Common myeloid progenitor, CD34-positive (primary cell): ENCODE results near the gene SLC2A13.

Experiments used
- CTCF ChIA-PET: fragments of 350-600 bp; sonication (Branson Sonifier 250); formaldehyde crosslinking; loops from one replicate; lab custom pipeline; 2021; ENCODE audit warnings: antibody characterized with exemption; lab: Charles Lee
- POLR2A ChIA-PET: fragments of 350-600 bp; sonication (Branson Sonifier 250); formaldehyde crosslinking; loops from one replicate; lab custom pipeline; 2021; ENCODE audit warnings: antibody characterized with exemption; lab: Charles Lee
- DNase-seq, 3 donors: peaks; one replicate each; pipeline versions ENCODE4 v3.0.0 to v3.0.0-alpha.2; 2013
- H3K27ac ChIP-seq, 2 experiments: 1 replicate in 1 of 2; 2 replicates in 1 of 2; pipeline ENCODE4 v1.7.0; 2013; ENCODE audit warnings: inconsistent platforms in 2 of 2, low read length in 2 of 2, mild to moderate bottlenecking in 2 of 2, low read depth in 1 of 2, moderate library complexity in 1 of 2; ENCODE audit not compliant: severe bottlenecking in 2 of 2, insufficient read depth in 1 of 2, poor library complexity in 1 of 2
- H3K27me3 ChIP-seq, 5 experiments: replicated peaks in 2 of 5; 1 replicate in 3 of 5; 2 replicates in 2 of 5; pipeline versions ENCODE4 v1.6.1 to v1.7.0; 2013; ENCODE audit warnings: low read length in 4 of 5, mild to moderate bottlenecking in 2 of 5, moderate library complexity in 2 of 5, inconsistent platforms in 1 of 5; ENCODE audit not compliant: insufficient read depth in 5 of 5, control insufficient read depth in 4 of 5
- H3K36me3 ChIP-seq, 4 experiments: 1 replicate in 2 of 4; 2 replicates in 2 of 4; pipeline versions ENCODE4 v1.6.1 to v1.7.0; 2013; ENCODE audit warnings: low read length in 3 of 4, control low read depth in 1 of 4, mild to moderate bottlenecking in 1 of 4; ENCODE audit not compliant: control insufficient read depth in 4 of 4, insufficient read depth in 4 of 4
- H3K4me1 ChIP-seq, 4 experiments: 1 replicate in 3 of 4; 2 replicates in 1 of 4; pipeline versions ENCODE4 v1.6.1 to v1.7.1; 2013; ENCODE audit warnings: low read length in 3 of 4, mild to moderate bottlenecking in 3 of 4, control low read depth in 1 of 4, inconsistent platforms in 1 of 4, moderate library complexity in 1 of 4; ENCODE audit not compliant: control insufficient read depth in 4 of 4, insufficient read depth in 4 of 4; ENCODE audit errors: control extremely low read depth in 1 of 4
- H3K4me3 ChIP-seq, 7 experiments: 1 replicate in 4 of 7; 2 replicates in 3 of 7; pipeline versions ENCODE4 v1.5.1 to v1.7.0; 2013; ENCODE audit warnings: mild to moderate bottlenecking in 7 of 7, low read length in 6 of 7, moderate library complexity in 6 of 7, inconsistent platforms in 2 of 7, low read depth in 2 of 7, control low read depth in 1 of 7; ENCODE audit not compliant: insufficient read depth in 4 of 7, control insufficient read depth in 1 of 7; ENCODE audit errors: extremely low read depth in 1 of 7
- H3K9me3 ChIP-seq, 5 experiments: 1 replicate in 4 of 5; 2 replicates in 1 of 5; pipeline versions ENCODE4 v1.6.1 to v1.7.1; 2013; ENCODE audit warnings: low read length in 4 of 5, mild to moderate bottlenecking in 2 of 5, inconsistent platforms in 1 of 5, low read depth in 1 of 5, moderate library complexity in 1 of 5; ENCODE audit not compliant: control insufficient read depth in 4 of 5, insufficient read depth in 2 of 5; ENCODE audit errors: control extremely low read depth in 1 of 5
- WGBS: methylation state at CpG from one replicate; pipeline ENCODE4 v1.1.5; 2013; ENCODE audit not compliant: insufficient coverage; 5-methylcytosine and 5-hydroxymethylcytosine counted together

The SLC2A13 gene

GRCh38 chr12:39831587-39832315 lies 274.1 kb downstream of the SLC2A13 start:
- POLR2A ChIA-PET: no interaction called here
- DNase-seq: peak in 2 of 3 donors; percentile 6 to 13
- peaks cover 0 to 4% (median 0%) of the 10 kb centered on the region in 5 experiments for H3K9me3 ChIP-seq
- 0% methylated on average over 1 of the region's 1 CpG for WGBS
- H3K4me1 ChIP-seq: peaks cover 0 to 2% (median 0%) of the 10 kb centered on the region in 4 experiments
- no peak overlapping the region for H3K4me3 ChIP-seq
- no peak overlapping the region for H3K27ac ChIP-seq
- CTCF ChIA-PET: no interaction called here
- peaks cover 0 to 3% (median 0%) of the 10 kb centered on the region in 4 experiments for H3K36me3 ChIP-seq
- no peaks in the 10 kb centered on the region for H3K27me3 ChIP-seq

GRCh38 chr12:39830852-39831520 lies 274.9 kb downstream of the SLC2A13 start:
- Histone ChIP-seq H3K4me3 (no peak overlapping the region), H3K9me3 (peaks cover 0 to 4% (median 0%) of the 10 kb centered on the region in 5 experiments), H3K27me3 (no peaks in the 10 kb centered on the region), H3K4me1 (peaks cover 0 to 2% (median 0%) of the 10 kb centered on the region in 4 experiments), H3K36me3 (peaks cover 0 to 3% (median 0%) of the 10 kb centered on the region in 4 experiments), H3K27ac (no peak overlapping the region)
- ChIA-PET CTCF (no interaction called here), POLR2A (no interaction called here)
- no peak for DNase-seq
- WGBS: 91% methylated on average over 3 of the region's 5 CpGs

- H3K27me3 ChIP-seq: no peaks in the 10 kb centered on the region
- peaks cover 0 to 4% (median 0%) of the 10 kb centered on the region in 5 experiments for H3K9me3 ChIP-seq
- ChIA-PET POLR2A (no interaction called here), CTCF (no interaction called here)
- WGBS: 100% methylated on average over 4 of the region's 4 CpGs
- no peak overlapping the region for H3K27ac ChIP-seq
- H3K36me3 ChIP-seq: peaks cover 0 to 3% (median 0%) of the 10 kb centered on the region in 4 experiments
- peaks cover 0 to 2% (median 0%) of the 10 kb centered on the region in 4 experiments for H3K4me1 ChIP-seq
- no peak overlapping the region for H3K4me3 ChIP-seq
- DNase-seq: no peak
Measured at GRCh38 chr12:39830171-39830570, 275.7 kb downstream of the SLC2A13 start.

- Histone ChIP-seq H3K27ac (no peak overlapping the region), H3K9me3 (peaks cover 0 to 4% (median 0%) of the 10 kb centered on the region in 5 experiments), H3K27me3 (no peaks in the 10 kb centered on the region), H3K4me3 (no peak overlapping the region), H3K36me3 (no peaks in the 10 kb centered on the region), H3K4me1 (no peaks in the 10 kb centered on the region)
- DNase-seq: no peak
- POLR2A ChIA-PET: no interaction called here
- WGBS: 92% methylated on average over 2 of the region's 3 CpGs
- CTCF ChIA-PET: no interaction called here
Measured at GRCh38 chr12:39824505-39825212, 281.2 kb downstream of the SLC2A13 start.

GRCh38 chr12:39816671-39817185 lies 289.2 kb downstream of the SLC2A13 start:
- H3K27me3 ChIP-seq: no peaks in the 10 kb centered on the region
- no peak overlapping the region for H3K27ac ChIP-seq
- ChIA-PET CTCF (no interaction called here), POLR2A (no interaction called here)
- H3K36me3 ChIP-seq: no peaks in the 10 kb centered on the region
- H3K4me3 ChIP-seq: no peak overlapping the region
- no peak for DNase-seq
- no peaks in the 10 kb centered on the region for H3K4me1 ChIP-seq
- no peaks in the 10 kb centered on the region for H3K9me3 ChIP-seq

GRCh38 chr12:39815746-39816145 lies 290.1 kb downstream of the SLC2A13 start:
- Histone ChIP-seq H3K27me3 (no peaks in the 10 kb centered on the region), H3K4me1 (no peaks in the 10 kb centered on the region), H3K9me3 (peaks cover 0 to under 1% (median 0%) of the 10 kb centered on the region in 5 experiments), H3K4me3 (no peak overlapping the region), H3K36me3 (no peaks in the 10 kb centered on the region), H3K27ac (no peak overlapping the region)
- WGBS: 100% methylated on average over 1 of the region's 2 CpGs
- ChIA-PET CTCF (no interaction called here), POLR2A (no interaction called here)
- DNase-seq: no peak
